Colonic mucosa (tissue), 4 donors: ENCODE data around the gene TIMP3. TPM values are rescaled to one million over a fixed set of nuclear protein-coding genes. Genes with fewer than 3 reads are reported as not detected.

ENCODE experiments used
- DNase-seq: peaks from one replicate; pipeline ENCODE4 v3.0.0-alpha.2; 2020
- H3K27ac ChIP-seq: fragments of 200-600 bp; one replicate; pipeline ENCODE4 v1.8.0; 2021
- H3K27me3 ChIP-seq: fragments of 200-600 bp; one replicate; pipeline ENCODE4 v1.8.0; 2021
- H3K36me3 ChIP-seq: fragments of 200-600 bp; one replicate; pipeline ENCODE4 v1.8.0; 2021
- H3K4me1 ChIP-seq: fragments of 200-600 bp; one replicate; pipeline ENCODE4 v1.8.0; 2021; ENCODE audit warnings: mild to moderate bottlenecking
- H3K4me3 ChIP-seq: fragments of 200-600 bp; one replicate; pipeline ENCODE4 v1.8.0; 2021
- H3K9ac ChIP-seq, 2 donors: one replicate each; pipeline ENCODE4 v1.7.0; 2013; ENCODE audit warnings: control low read depth in 2 of 2, low read depth in 2 of 2, low read length in 2 of 2
- H3K9me3 ChIP-seq: fragments of 200-600 bp; one replicate; pipeline ENCODE4 v1.8.0; 2021
- intact Hi-C: fragments of 100-400 bp; cut with DNase I; formaldehyde crosslinking; loops from one replicate; pipeline ENCODE4 v1.14.1; 2022
- total RNA-seq, 2 donors: library from RNA; stranded (reverse); fragmentation: NEBNext Ultra II Directional in 1 of 2; extraction: Animal tissue kit (Norgen Biotek cat#: 25700) in 1 of 2; gene quantifications; one replicate each; pipeline ENCODE4 v1.2.1, GENCODE V29; 2021
- TF ChIP-seq, protein P1 (sequence below): fragments of 200-600 bp; IDR thresholded peaks from one replicate; pipeline ENCODE4 v1.8.0; 2022; ENCODE audit warnings: antibody characterized with exemption, mild to moderate bottlenecking
- donor health status: healthy.
- donor health status: DM: no; HTN: no; CAD: no.
- donor health status: DM: no; HTN: no; CAD: no.

TIMP3 gene
- total RNA-seq, 2 donors from 2014 or later: 13.3 to 33.6 TPM

DNA sequence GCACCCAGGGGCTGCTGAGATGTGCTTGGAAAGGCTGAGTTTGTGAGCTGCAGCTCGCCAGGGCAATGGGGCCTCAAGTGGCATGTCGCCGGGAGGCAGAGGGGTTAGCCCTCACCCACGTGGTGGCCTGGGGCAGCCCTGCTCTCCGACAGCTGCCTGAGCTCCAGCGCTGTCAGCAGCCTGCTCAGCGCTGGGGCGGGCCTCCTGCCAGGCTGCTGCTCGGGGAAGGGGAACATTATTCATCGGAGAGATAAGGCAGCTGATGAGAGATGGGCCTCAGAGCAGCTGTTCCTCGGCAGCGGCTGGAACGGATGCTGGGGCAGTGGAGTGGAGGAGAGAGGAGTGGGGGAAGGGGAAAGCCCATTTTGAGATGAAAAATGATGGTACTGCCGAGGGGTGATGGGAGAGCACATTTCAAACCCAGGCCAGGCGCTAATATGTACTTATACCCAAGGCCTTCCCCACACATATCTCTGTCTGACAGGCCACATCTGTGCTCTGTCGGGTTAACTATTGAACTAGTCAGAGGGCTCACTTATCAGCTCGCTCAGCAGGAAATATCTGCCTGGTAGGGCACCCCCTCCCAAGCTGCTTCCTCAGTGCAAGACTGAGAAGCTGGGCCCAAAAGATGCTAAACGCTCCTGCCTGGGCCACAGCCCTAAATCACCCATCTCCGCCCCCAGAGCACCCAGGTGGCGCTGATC, 79.5 kb downstream of the TIMP3 start:
- TF ChIP-seq, protein P1, sequence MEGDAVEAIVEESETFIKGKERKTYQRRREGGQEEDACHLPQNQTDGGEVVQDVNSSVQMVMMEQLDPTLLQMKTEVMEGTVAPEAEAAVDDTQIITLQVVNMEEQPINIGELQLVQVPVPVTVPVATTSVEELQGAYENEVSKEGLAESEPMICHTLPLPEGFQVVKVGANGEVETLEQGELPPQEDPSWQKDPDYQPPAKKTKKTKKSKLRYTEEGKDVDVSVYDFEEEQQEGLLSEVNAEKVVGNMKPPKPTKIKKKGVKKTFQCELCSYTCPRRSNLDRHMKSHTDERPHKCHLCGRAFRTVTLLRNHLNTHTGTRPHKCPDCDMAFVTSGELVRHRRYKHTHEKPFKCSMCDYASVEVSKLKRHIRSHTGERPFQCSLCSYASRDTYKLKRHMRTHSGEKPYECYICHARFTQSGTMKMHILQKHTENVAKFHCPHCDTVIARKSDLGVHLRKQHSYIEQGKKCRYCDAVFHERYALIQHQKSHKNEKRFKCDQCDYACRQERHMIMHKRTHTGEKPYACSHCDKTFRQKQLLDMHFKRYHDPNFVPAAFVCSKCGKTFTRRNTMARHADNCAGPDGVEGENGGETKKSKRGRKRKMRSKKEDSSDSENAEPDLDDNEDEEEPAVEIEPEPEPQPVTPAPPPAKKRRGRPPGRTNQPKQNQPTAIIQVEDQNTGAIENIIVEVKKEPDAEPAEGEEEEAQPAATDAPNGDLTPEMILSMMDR: no peak
- H3K27ac ChIP-seq: no peak overlapping the region

DNA sequence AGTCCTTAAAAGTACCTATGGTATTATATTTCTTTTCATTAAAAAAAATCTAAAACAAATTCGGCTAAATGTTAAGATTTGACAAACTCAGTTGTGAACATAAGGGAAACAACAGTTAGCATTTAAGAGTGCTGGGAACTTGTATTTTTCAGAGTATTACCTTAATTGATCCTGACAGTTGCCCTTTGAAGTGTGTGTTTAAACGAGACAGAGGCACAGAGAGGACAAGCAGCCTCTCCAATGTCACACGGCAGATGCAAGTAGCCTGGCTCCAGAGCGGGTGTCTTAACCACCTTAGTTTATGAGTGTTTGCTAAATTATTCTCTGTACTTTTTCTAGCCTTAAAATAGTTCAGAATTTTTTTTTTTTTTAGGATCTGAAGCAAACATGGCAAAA, 80.9 kb downstream of the TIMP3 start:
- TF ChIP-seq, protein P1: no peak
- H3K4me1 ChIP-seq: no peaks in the 10 kb centered on the region
- no peaks in the 10 kb centered on the region for H3K9me3 ChIP-seq
- H3K27me3 ChIP-seq: no peaks in the 10 kb centered on the region
- intact Hi-C loops: no loop called here
- no peaks in the 10 kb centered on the region for H3K36me3 ChIP-seq
- no peak overlapping the region for H3K9ac ChIP-seq
- H3K27ac ChIP-seq: no peak overlapping the region
- no peak for DNase-seq
- no peak overlapping the region for H3K4me3 ChIP-seq

More for the DNA sequence above, 79.5 kb downstream of the TIMP3 start:
- peak; percentile 56 for DNase-seq
- intact Hi-C loops: no loop called here
- no peaks in the 10 kb centered on the region for H3K27me3 ChIP-seq
- peak overlapping the region in 1 of 2 donors; percentile 12 for H3K9ac ChIP-seq
- no peaks in the 10 kb centered on the region for H3K4me1 ChIP-seq
- H3K9me3 ChIP-seq: no peaks in the 10 kb centered on the region
- no peaks in the 10 kb centered on the region for H3K36me3 ChIP-seq
- no peak overlapping the region for H3K4me3 ChIP-seq

DNA sequence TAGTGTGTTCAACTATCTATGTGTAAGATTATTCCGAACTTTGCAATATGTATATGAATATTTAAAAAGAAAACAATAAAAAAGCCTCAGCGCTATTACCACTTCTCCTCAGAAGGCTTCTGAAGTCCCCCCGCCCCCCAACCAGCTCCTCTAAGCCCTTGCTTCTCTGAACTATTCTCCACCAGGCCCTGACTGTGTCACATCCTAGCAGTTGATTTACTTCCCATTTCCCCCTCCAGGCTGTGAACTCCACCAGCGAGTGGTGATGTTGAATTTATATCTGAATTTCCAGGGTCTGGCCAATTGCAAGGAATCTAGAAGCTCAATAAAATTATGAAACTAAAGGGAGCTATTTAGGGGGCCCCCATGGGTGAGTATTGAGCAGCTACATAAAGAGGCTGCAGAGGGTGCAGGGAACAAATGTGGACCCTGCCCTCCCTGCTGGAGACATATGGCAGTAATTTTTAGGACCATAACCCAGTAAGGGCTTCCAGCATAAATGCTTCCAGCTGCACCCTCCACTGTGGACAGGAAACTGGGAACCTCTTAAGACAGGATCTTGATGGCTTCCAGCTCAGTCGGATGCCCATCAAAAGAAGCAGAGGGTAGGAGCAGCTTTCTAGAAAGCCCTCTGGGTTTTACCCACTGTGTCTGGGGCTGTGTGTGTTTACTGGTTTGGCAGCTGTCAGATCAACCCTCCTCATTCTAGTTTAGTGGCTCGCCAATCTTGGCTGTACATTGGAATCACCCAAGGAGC, 81.4 kb downstream of the TIMP3 start:
- intact Hi-C loops: no loop called here
- H3K9ac ChIP-seq: no peak overlapping the region
- TF ChIP-seq, protein P1: no peak
- H3K9me3 ChIP-seq: no peaks in the 10 kb centered on the region
- no peaks in the 10 kb centered on the region for H3K4me1 ChIP-seq
- H3K4me3 ChIP-seq: no peak overlapping the region
- no peaks in the 10 kb centered on the region for H3K27me3 ChIP-seq
- no peak overlapping the region for H3K27ac ChIP-seq
- no peaks in the 10 kb centered on the region for H3K36me3 ChIP-seq
- DNase-seq: no peak

DNA sequence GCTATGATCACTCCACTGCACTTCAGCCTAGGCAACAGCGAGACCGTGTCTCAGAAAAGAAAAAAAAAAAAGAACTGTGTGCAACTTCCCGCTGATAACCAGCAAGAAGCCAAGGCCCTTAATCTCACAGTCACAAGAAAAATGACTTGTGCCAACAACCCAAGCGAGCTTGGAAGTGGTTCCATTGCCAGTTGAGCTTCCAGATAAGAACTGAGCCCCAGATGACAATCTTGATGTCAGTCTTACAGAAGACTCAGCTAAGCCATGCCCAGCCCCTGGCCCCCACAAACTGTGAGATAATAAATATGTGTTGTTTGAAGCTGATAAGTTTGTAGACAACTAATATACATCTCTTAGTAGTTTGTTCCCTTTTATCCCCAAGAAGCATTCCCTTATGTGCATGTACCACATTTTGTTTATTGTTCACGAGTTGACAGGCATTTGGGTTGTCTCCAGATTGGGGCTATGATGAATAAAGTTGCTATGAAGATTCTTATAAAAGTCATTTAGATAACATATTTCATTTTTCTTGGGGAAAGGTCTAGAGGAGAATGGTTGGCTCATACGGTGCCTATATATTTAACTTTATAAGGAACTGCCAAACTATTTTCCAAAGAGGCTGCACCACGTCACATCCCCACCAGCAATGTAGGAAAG, 85.9 kb downstream of the TIMP3 start:
- no peaks in the 10 kb centered on the region for H3K9me3 ChIP-seq
- no peaks in the 10 kb centered on the region for H3K4me1 ChIP-seq
- no peaks in the 10 kb centered on the region for H3K27me3 ChIP-seq
- TF ChIP-seq, protein P1: no peak
- H3K36me3 ChIP-seq: no peaks in the 10 kb centered on the region
- DNase-seq: no peak
- intact Hi-C loops: no loop called here
- no peak overlapping the region for H3K27ac ChIP-seq
- no peak overlapping the region for H3K4me3 ChIP-seq
- H3K9ac ChIP-seq: no peak overlapping the region

DNA sequence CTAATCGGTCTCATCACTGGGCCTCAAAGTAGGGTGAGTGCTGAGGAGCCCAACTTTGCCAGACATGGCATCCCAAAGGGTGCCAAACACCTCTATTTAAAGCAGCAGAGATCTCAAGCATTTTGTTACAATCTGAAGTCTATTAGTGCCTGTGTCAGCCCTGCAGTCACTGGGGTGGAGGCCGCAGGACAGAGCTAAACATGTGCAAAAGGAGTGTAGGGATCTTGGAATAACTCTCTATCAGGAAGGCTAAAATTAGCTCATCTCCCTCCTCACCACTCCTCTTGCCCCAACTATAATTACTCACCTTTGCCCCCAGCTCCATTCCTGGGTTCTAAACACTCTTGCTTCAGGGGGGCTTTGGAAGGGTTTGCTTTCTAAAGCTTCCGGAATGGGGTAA, 87.5 kb downstream of the TIMP3 start:
- Histone ChIP-seq H3K27ac (no peak overlapping the region), H3K9ac (no peak overlapping the region), H3K4me1 (no peaks in the 10 kb centered on the region), H3K27me3 (no peaks in the 10 kb centered on the region), H3K9me3 (no peaks in the 10 kb centered on the region), H3K4me3 (no peak overlapping the region), H3K36me3 (no peaks in the 10 kb centered on the region)
- intact Hi-C loops: no loop called here
- TF ChIP-seq, protein P1: no peak
- DNase-seq: no peak
